ENCODE results near the gene FBXL7.

FBXL7 gene

DNA sequence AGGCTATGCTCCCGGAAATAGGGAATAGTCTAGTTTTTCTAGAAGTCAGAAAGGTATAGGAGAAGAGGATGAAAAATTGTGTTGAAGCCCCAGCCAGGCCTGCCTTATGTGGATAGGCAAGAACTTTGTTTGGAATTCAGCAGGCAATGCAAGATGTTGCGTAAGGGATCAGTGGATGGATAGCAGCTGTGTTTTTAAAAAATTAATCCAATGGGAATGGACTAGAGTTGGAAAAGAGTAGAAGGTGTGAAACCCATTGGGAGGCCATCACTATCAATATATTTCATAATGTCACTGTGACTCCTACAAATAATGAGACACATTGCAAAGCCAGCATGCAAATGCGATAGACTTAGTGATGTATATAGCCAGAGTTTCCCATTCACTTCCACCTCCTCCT lies 397.7 kb downstream of the FBXL7 start:
- ATAC-seq (replicated peaks; ENCODE audit: extremely low read depth, poor library complexity, severe bottlenecking), result no peak

GRCh38 chr5:15898641-15899040 lies 398.7 kb downstream of the FBXL7 start:
- Mint-ChIP-seq H3K27me3 (no peaks in the 10 kb centered on the region), H3K4me3 (no peak overlapping the region), H3K27ac (ENCODE audit: low read depth) (no peak overlapping the region), H3K9me3 (peaks cover 16% of the 10 kb centered on the region), H3K36me3 (ENCODE audit: insufficient read depth) (no peaks in the 10 kb centered on the region), H3K4me1 (no peaks in the 10 kb centered on the region)
- DNase-seq (ENCODE audit: low spot score in 2 of 2), result no peak
- no peak for ATAC-seq (replicated peaks; ENCODE audit: extremely low read depth, poor library complexity, severe bottlenecking)

More for the DNA sequence above, 397.7 kb downstream of the FBXL7 start:
- Mint-ChIP-seq H3K27ac (ENCODE audit: low read depth) (no peak overlapping the region), H3K36me3 (ENCODE audit: insufficient read depth) (no peaks in the 10 kb centered on the region), H3K9me3 (peaks cover 16% of the 10 kb centered on the region), H3K27me3 (no peaks in the 10 kb centered on the region), H3K4me1 (no peaks in the 10 kb centered on the region), H3K4me3 (no peak overlapping the region)
- no peak for DNase-seq (ENCODE audit: low spot score in 2 of 2)

GRCh38 chr5:15899481-15899880 lies 399.5 kb downstream of the FBXL7 start:
- Mint-ChIP-seq H3K4me1 (no peaks in the 10 kb centered on the region), H3K36me3 (ENCODE audit: insufficient read depth) (no peaks in the 10 kb centered on the region), H3K9me3 (peaks cover 16% of the 10 kb centered on the region), H3K4me3 (no peak overlapping the region), H3K27ac (ENCODE audit: low read depth) (no peak overlapping the region), H3K27me3 (no peaks in the 10 kb centered on the region)
- no peak for DNase-seq (ENCODE audit: low spot score in 2 of 2)
- ATAC-seq (replicated peaks; ENCODE audit: extremely low read depth, poor library complexity, severe bottlenecking), result no peak

DNA sequence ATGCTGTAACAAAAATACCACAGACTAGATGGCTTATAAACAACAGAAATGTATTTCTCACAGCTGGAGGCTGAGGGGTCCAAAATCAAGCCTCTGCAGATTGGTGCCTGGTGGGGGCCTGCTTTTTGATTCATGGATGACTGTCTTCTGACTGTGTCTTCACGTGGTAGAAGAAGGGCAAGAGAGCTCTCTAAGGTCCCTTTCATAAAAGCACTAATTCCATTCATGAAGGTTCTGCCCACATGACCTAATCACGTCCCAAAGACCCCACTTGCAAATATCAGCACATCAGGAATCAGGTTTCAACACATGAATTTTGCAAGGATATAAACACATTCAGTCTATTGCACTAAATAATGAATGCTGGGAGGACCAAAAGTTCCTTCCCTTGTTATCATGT lies 401.2 kb downstream of the FBXL7 start:
- peaks cover 16% of the 10 kb centered on the region for H3K9me3 Mint-ChIP-seq
- H3K27ac Mint-ChIP-seq (ENCODE audit: low read depth), result no peak overlapping the region
- DNase-seq (ENCODE audit: low spot score in 2 of 2) (no peak), ATAC-seq (replicated peaks; ENCODE audit: extremely low read depth, poor library complexity, severe bottlenecking) (no peak)
- H3K27me3 Mint-ChIP-seq, result no peaks in the 10 kb centered on the region
- no peaks in the 10 kb centered on the region for H3K36me3 Mint-ChIP-seq (ENCODE audit: insufficient read depth)
- no peak overlapping the region for H3K4me3 Mint-ChIP-seq
- H3K4me1 Mint-ChIP-seq, result no peaks in the 10 kb centered on the region

DNA sequence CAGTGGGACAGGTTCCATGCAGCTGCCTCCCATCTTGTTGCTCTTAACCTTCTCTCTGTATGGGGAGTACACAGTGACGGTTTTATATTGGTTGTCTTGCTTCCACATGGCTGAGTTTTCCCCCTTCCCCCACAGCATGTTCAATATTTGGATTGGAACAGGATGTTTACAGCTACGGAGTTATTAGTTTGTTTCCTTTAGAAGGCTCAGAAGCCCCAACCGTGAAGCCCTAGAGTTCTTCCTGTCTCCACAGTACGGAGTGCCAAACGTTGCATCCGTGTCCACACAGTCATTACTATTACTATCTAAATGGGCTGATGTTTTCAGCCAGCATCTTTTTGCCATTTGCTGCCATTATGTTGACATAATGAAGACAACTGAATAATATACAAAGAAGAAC lies 402.1 kb downstream of the FBXL7 start:
- no peak overlapping the region for H3K27ac Mint-ChIP-seq (ENCODE audit: low read depth)
- no peaks in the 10 kb centered on the region for H3K36me3 Mint-ChIP-seq (ENCODE audit: insufficient read depth)
- no peak for ATAC-seq (replicated peaks; ENCODE audit: extremely low read depth, poor library complexity, severe bottlenecking)

DNA sequence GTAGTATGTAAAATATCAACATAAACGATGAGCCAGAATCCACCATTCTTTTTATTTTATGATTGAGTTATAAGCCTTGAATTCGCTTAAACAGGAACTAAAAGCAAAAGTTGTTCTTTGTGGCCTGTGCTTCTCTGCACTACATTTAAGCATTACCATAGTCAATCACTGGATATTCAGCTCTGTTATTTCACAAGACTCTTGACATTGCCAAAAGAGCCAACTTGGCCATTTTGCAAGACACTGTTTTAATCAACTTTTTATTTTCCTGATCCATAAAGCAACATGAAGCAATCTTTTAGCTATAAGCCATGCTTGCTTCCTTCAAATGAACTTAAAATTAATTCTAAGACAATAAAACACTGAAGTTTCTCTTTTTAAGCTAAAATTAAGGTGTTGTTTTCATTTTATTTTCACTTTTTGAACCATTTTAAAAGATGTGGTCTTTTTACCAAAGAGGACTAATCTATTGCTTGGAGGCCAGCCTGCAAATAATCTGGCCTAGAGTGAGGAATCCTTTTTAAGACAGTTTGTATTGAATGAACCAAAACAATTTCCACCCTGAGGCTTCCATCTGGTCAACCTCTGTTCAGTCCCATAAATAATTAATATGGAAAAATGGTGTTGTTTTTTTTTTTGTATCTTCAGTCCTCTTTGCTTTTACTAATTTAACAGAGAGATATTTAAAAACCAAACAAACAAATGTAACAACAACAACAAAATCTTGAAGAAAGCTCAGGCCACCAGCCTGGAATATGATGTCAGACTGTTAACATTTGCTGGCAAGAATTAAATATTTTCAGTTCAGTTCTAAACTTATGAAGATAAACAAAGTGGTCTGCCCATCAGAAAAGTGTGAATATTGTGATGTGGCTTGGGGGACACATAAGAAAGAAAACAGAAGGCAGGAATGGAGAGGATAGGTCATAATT lies 405.2 kb downstream of the FBXL7 start:
- no peak overlapping the region for H3K27ac Mint-ChIP-seq (ENCODE audit: low read depth)
- no peak for DNase-seq (ENCODE audit: low spot score in 2 of 2)
- H3K9me3 Mint-ChIP-seq, result peaks cover 9% of the 10 kb centered on the region
- no peak for ATAC-seq (replicated peaks; ENCODE audit: extremely low read depth, poor library complexity, severe bottlenecking)
- H3K36me3 Mint-ChIP-seq (ENCODE audit: insufficient read depth), result no peaks in the 10 kb centered on the region
- no peak overlapping the region for H3K4me3 Mint-ChIP-seq
- no peaks in the 10 kb centered on the region for H3K4me1 Mint-ChIP-seq
- no peaks in the 10 kb centered on the region for H3K27me3 Mint-ChIP-seq

More for the DNA sequence above, 402.1 kb downstream of the FBXL7 start:
- no peak for DNase-seq (ENCODE audit: low spot score in 2 of 2)
- H3K9me3 Mint-ChIP-seq, result peaks cover 16% of the 10 kb centered on the region
- H3K4me1 Mint-ChIP-seq, result no peaks in the 10 kb centered on the region
- H3K4me3 Mint-ChIP-seq, result no peak overlapping the region
- H3K27me3 Mint-ChIP-seq, result no peaks in the 10 kb centered on the region

DNA sequence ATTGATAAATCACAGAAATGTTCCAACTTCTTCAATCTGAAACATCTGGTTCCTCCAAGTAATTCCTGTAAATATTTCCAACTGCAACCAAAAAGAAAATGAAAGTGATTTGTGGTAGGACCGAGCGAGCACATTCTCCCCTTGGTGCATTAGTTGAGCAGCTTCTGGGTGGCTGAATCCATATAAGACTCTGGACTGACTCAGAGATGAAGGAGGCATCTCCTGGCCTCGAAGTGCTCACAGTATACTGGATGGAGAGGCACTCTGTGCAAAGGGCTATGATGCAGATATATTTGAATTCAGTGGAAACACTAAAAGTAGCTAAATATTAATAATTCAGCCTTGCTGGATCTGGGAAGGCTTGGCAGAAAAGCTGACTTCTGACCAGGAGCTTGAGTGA lies 414.7 kb downstream of the FBXL7 start:
- Mint-ChIP-seq H3K4me3 (no peak overlapping the region), H3K4me1 (no peaks in the 10 kb centered on the region), H3K9me3 (peaks cover 11% of the 10 kb centered on the region), H3K27ac (ENCODE audit: low read depth) (no peak overlapping the region), H3K36me3 (ENCODE audit: insufficient read depth) (no peaks in the 10 kb centered on the region), H3K27me3 (no peaks in the 10 kb centered on the region)
- DNase-seq (ENCODE audit: low spot score in 2 of 2), result no peak
- no peak for ATAC-seq (replicated peaks; ENCODE audit: extremely low read depth, poor library complexity, severe bottlenecking)

DNA sequence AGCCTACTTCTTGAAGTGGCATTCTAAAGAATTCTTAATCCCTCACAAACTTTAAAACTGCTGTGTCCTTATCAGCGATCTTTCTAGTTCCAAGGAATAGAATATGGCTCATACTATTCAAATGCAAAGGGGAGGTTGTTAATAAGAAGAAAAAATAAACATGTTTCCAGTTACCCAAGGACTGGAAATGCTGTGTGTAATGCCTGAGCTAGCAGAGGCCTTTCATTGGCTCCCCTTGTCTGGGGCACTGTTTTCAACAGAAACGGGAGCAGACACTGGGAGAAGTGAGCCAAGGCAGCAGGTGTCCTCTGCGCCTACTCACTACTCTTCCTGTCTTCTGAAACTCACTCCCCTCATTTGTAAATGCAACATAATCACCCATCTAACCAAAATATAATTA lies 426.6 kb downstream of the FBXL7 start:
- H3K4me3 Mint-ChIP-seq, result no peak overlapping the region
- no peak overlapping the region for H3K27ac Mint-ChIP-seq (ENCODE audit: low read depth)
- H3K4me1 Mint-ChIP-seq, result no peaks in the 10 kb centered on the region
- H3K9me3 Mint-ChIP-seq, result peaks cover 6% of the 10 kb centered on the region
- ATAC-seq (replicated peaks; ENCODE audit: extremely low read depth, poor library complexity, severe bottlenecking) (no peak), DNase-seq (ENCODE audit: low spot score in 2 of 2) (no peak)
- H3K27me3 Mint-ChIP-seq, result no peaks in the 10 kb centered on the region
- H3K36me3 Mint-ChIP-seq (ENCODE audit: insufficient read depth), result no peaks in the 10 kb centered on the region

GRCh38 chr5:15927710-15928380 lies 427.9 kb downstream of the FBXL7 start:
- no peaks in the 10 kb centered on the region for H3K4me1 Mint-ChIP-seq
- no peaks in the 10 kb centered on the region for H3K27me3 Mint-ChIP-seq
- DNase-seq (ENCODE audit: low spot score in 2 of 2) (no peak), ATAC-seq (replicated peaks; ENCODE audit: extremely low read depth, poor library complexity, severe bottlenecking) (no peak)
- H3K27ac Mint-ChIP-seq (ENCODE audit: low read depth), result no peak overlapping the region
- H3K36me3 Mint-ChIP-seq (ENCODE audit: insufficient read depth), result no peaks in the 10 kb centered on the region
- no peak overlapping the region for H3K4me3 Mint-ChIP-seq
- peaks cover 6% of the 10 kb centered on the region for H3K9me3 Mint-ChIP-seq

DNA sequence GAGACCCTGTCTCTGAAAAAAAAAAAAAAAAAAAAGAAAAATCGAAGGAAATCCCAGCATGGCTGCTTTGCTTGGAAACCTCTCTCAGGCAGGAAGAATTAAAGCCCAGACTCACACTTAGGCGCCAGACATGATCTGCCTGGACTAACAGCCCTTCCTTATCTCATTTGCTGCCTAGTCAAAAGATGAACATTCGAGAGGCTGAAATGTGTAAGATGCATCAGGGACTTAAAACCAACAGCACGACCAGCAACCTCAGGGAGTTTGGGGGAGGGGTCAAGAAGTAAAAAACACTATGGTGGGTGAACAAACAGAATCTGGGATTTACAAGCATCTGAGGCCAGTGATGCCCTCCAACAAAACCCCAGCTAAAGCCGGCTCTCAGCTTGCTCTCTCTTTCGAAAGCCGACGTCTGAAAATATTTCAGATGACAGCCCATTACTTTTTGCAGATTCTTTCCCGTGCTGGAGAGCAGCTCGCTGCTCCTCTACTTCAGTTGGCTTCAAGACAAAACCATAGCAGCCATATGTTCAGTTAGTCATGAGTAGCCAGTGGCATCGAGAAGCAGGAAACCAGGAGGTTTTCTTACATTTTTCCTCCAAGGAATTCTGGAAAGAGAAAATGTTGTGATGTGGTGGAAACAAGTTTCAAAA lies 429.8 kb downstream of the FBXL7 start:
- DNase-seq (ENCODE audit: low spot score in 2 of 2), result no peak
- Mint-ChIP-seq H3K4me1 (no peaks in the 10 kb centered on the region), H3K36me3 (ENCODE audit: insufficient read depth) (no peaks in the 10 kb centered on the region), H3K27ac (ENCODE audit: low read depth) (no peak overlapping the region), H3K4me3 (no peak overlapping the region), H3K9me3 (peaks cover 6% of the 10 kb centered on the region), H3K27me3 (no peaks in the 10 kb centered on the region)
- no peak for ATAC-seq (replicated peaks; ENCODE audit: extremely low read depth, poor library complexity, severe bottlenecking)

DNA sequence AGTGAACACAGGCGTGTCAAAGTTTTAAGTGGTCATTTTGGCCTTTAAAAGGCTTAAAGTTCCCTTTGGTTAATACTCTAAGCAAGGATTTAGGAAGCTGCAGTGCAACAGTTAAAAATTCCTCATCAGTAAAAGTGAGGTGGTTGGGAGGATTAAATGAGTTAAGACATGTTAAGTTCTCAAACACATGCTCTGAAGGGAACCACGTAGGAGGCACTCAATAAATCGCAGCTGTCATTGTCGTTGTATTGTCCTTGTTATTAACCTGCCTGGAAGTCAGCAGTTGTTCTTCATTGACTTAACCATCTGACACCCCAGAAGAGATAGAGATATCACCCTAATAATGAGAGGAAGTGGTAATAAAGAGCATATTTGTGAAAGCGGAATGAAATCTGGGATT lies 432.1 kb downstream of the FBXL7 start:
- no peak overlapping the region for H3K27ac Mint-ChIP-seq (ENCODE audit: low read depth)
- H3K4me3 Mint-ChIP-seq, result no peak overlapping the region
- no peak for DNase-seq (ENCODE audit: low spot score in 2 of 2)
- ATAC-seq (replicated peaks; ENCODE audit: extremely low read depth, poor library complexity, severe bottlenecking), result no peak
- peaks cover 6% of the 10 kb centered on the region for H3K9me3 Mint-ChIP-seq
- H3K4me1 Mint-ChIP-seq, result no peaks in the 10 kb centered on the region
- no peaks in the 10 kb centered on the region for H3K36me3 Mint-ChIP-seq (ENCODE audit: insufficient read depth)
- H3K27me3 Mint-ChIP-seq, result no peaks in the 10 kb centered on the region

DNA sequence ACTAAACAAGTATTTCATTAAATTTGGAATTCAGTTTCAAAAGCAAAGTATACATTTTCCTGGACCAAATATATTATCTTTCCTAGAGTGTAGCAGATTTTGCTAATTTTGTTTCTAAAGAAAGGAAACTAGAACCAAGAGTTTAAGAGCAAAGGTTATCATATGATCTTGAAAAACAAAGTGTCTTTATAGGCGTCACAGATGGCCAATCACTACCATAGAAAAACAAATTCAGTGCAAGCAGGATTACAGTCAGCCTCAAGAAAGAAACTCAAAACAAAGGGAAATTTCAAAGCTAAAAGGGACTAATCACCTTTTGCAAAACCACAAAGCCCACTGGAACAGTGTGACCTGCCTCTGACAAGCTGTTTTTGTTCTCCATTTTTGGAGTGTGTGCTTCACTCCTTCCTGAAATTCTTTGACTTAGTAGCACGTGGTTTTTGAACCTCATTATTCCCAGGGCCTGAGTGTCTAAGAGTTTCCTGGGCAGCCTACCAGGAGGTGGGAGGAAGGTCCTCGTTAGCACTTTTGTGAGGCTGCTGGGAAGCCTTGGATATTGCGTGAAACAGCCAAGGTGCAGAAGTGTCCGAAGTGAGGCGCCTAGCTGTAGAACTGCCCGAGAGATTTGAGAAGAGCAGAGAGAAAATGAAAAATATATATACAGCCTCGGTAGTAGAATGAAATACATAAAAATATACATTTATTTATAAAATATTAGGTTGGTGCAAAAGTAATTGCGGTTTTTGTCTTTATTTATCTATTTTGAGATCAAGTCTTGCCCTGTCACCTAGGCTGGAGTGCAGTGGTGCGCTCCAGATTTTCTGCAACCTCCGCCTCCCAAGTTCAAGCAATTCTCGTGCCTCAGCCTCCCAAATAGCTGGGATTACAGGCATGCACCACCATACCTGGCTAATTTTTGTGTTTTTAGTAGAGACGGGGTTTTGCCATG lies 433.6 kb downstream of the FBXL7 start:
- DNase-seq (ENCODE audit: low spot score in 2 of 2) (no peak), ATAC-seq (replicated peaks; ENCODE audit: extremely low read depth, poor library complexity, severe bottlenecking) (no peak)
- H3K27me3 Mint-ChIP-seq, result no peaks in the 10 kb centered on the region
- H3K36me3 Mint-ChIP-seq (ENCODE audit: insufficient read depth), result no peaks in the 10 kb centered on the region
- no peak overlapping the region for H3K27ac Mint-ChIP-seq (ENCODE audit: low read depth)
- peaks cover 18% of the 10 kb centered on the region for H3K9me3 Mint-ChIP-seq
- H3K4me3 Mint-ChIP-seq, result no peak overlapping the region
- no peaks in the 10 kb centered on the region for H3K4me1 Mint-ChIP-seq
